ENCODE results near the gene MMP10. TPM values are rescaled to one million over a fixed set of nuclear protein-coding genes. Genes with fewer than 3 reads are reported as not detected.

MMP10 gene
- total and polyA plus RNA-seq, 2 of the 8 experiments (the other 6 are each of a cell fraction or from before 2014, with no cell fraction given), result 0.03 to 0.17 TPM

- TF ChIP-seq EP300 (IDR thresholded peaks at IDR 0.05; ENCODE audit: borderline replicate concordance in 1 of 2, low read depth in 2 of 2, low read length in 2 of 2) (no peak), SAP30 (IDR thresholded peaks at IDR 0.05; ENCODE audit: insufficient read depth, insufficient replicate concordance, low read length) (no peak), MAX (IDR thresholded peaks at IDR 0.05) (no peak)
These were observed 11.0 kb upstream of the MMP10 start (continued) for GRCh38 chr11:102791271-102792036.
